Measurements from ENCODE around the gene IL4I1. TPM values are rescaled to one million over a fixed set of nuclear protein-coding genes. Genes with fewer than 3 reads are reported as not detected.
A peak's percentile ranks its signal among the peaks of the same experiment; 100 is the strongest.

IL4I1 gene
- total RNA-seq, 1 experiment from 2014 or later = 1.5 TPM

GRCh38 chr19:49864890-49865289 lies 31.8 kb downstream of the IL4I1 start:
- no peak for TF ChIP-seq POLR2AphosphoS5 (IDR thresholded peaks at IDR 0.05; ENCODE audit: low read depth, low read length)
- TF ChIP-seq SIN3A (IDR thresholded peaks at IDR 0.05; ENCODE audit: borderline replicate concordance, insufficient read depth, low read depth, low read length) = no peak
- peaks cover 23% of the 10 kb centered on the region for H3K4me1 ChIP-seq (ENCODE audit: control insufficient read depth, insufficient read depth, low read length)
- in situ Hi-C loops (cut with HindIII; ENCODE audit: low pct_unique_long_range_greater_than_20kb, low sequenced_read_pairs) = no loop called here
- no peaks in the 10 kb centered on the region for H3K27me3 ChIP-seq (ENCODE audit: control insufficient read depth, insufficient read depth, low read length)
- intact Hi-C loops (cut with micrococcal nuclease; ENCODE audit: unreplicated experiment) = no loop called here
- no peak for DNase-seq (ENCODE audit: low read depth, low spot score)
- BruUV-seq (replicated peaks) = no TSS peak
- peak overlapping the region; percentile 69 to 76; a peak in 3 of 4 replicates for H3K4me3 ChIP-seq (ENCODE audit: low read depth in 2 of 2, low read length in 2 of 2)
- H3K9me3 ChIP-seq (ENCODE audit: control insufficient read depth, insufficient read depth, low read depth, low read length) = no peaks in the 10 kb centered on the region
- CTCF ChIA-PET = no interaction called here
- no peaks in the 10 kb centered on the region for H3K36me3 ChIP-seq (ENCODE audit: control insufficient read depth, insufficient read depth, low read length)
- H3K27ac ChIP-seq (ENCODE audit: low read length) = peak overlapping the region; percentile 51
- POLR2A ChIA-PET = interaction anchor here (0.7 kb wide), 3 partner anchors 47 to 165 kb away, joined by 8 to 10 read pairs (median 9); partner anchors contain the start of gene MED25
- no peak for ATAC-seq

- Histone ChIP-seq H3K9me3 (ENCODE audit: control insufficient read depth, insufficient read depth, low read depth, low read length) (no peaks in the 10 kb centered on the region), H3K4me1 (ENCODE audit: control insufficient read depth, insufficient read depth, low read length) (peaks cover 32% of the 10 kb centered on the region), H3K4me3 (ENCODE audit: low read depth in 2 of 2, low read length in 2 of 2) (no peak overlapping the region), H3K27me3 (ENCODE audit: control insufficient read depth, insufficient read depth, low read length) (no peaks in the 10 kb centered on the region), H3K36me3 (ENCODE audit: control insufficient read depth, insufficient read depth, low read length) (no peaks in the 10 kb centered on the region), H3K27ac (ENCODE audit: low read length) (no peak overlapping the region)
- in situ Hi-C loops (cut with HindIII; ENCODE audit: low pct_unique_long_range_greater_than_20kb, low sequenced_read_pairs) (no loop called here), intact Hi-C loops (cut with micrococcal nuclease; ENCODE audit: unreplicated experiment) (no loop called here)
- no TSS peak for BruUV-seq (replicated peaks)
- TF ChIP-seq CTCF (IDR thresholded peaks at IDR 0.05) = no peak
- no peak for TF ChIP-seq POLR2AphosphoS5 (IDR thresholded peaks at IDR 0.05; ENCODE audit: low read depth, low read length)
- no peak for DNase-seq (ENCODE audit: low read depth, low spot score)
- ChIA-PET CTCF (no interaction called here), POLR2A (no interaction called here)
- no peak for ATAC-seq
Measured at GRCh38 chr19:49863935-49864320, 32.8 kb downstream of the IL4I1 start.

GRCh38 chr19:49863254-49863934 lies 33.3 kb downstream of the IL4I1 start:
- CTCF ChIA-PET = no interaction called here
- POLR2A ChIA-PET = no interaction called here

More at GRCh38 chr19:49863254-49863934, 33.3 kb downstream of the IL4I1 start:
- ATAC-seq (no peak), DNase-seq (ENCODE audit: low read depth, low spot score) (no peak)
- H3K4me3 ChIP-seq (ENCODE audit: low read depth in 2 of 2, low read length in 2 of 2) = no peak overlapping the region
- intact Hi-C loops (cut with micrococcal nuclease; ENCODE audit: unreplicated experiment) = no loop called here
- TF ChIP-seq POLR2AphosphoS5 (IDR thresholded peaks at IDR 0.05; ENCODE audit: low read depth, low read length) (no peak), CTCF (IDR thresholded peaks at IDR 0.05) (no peak), REST (IDR thresholded peaks at IDR 0.05; ENCODE audit: insufficient read depth in 1 of 2, low read depth in 2 of 2, low read length in 1 of 2) (no peak), SIN3A (IDR thresholded peaks at IDR 0.05; ENCODE audit: borderline replicate concordance, insufficient read depth, low read depth, low read length) (no peak), TCF7L2 (IDR thresholded peaks at IDR 0.05; ENCODE audit: low read depth, low read length) (no peak)
- no peaks in the 10 kb centered on the region for H3K36me3 ChIP-seq (ENCODE audit: control insufficient read depth, insufficient read depth, low read length)
- no peaks in the 10 kb centered on the region for H3K9me3 ChIP-seq (ENCODE audit: control insufficient read depth, insufficient read depth, low read depth, low read length)
- peak overlapping the region; percentile 39; the same call in 1 of the 2 replicates for H3K27ac ChIP-seq (ENCODE audit: low read length)
- no TSS peak for BruUV-seq (replicated peaks)
- H3K4me1 ChIP-seq (ENCODE audit: control insufficient read depth, insufficient read depth, low read length) = peaks cover 36% of the 10 kb centered on the region
- H3K27me3 ChIP-seq (ENCODE audit: control insufficient read depth, insufficient read depth, low read length) = no peaks in the 10 kb centered on the region
- in situ Hi-C loops (cut with HindIII; ENCODE audit: low pct_unique_long_range_greater_than_20kb, low sequenced_read_pairs) = no loop called here

Measured in Panc1 (cell line).